Pancreas (tissue), 10 donors: ENCODE measurements around the gene NIPSNAP2. TPM values are rescaled to one million over a fixed set of nuclear protein-coding genes. Genes with fewer than 3 reads are reported as not detected.

Experiments used
- ATAC-seq, 4 donors: fragments of 200-7000 bp; cut with Tn5 transposase; one replicate each; pipeline versions ENCODE4 v1.8.0 to v1.9.1; 2020; ENCODE audit warnings: mild to moderate bottlenecking in 4 of 4, moderate library complexity in 4 of 4
- DNase-seq, 6 donors: peaks; one replicate each; pipeline ENCODE4 v3.0.0-alpha.2; 2020
- FAIRE-seq: peaks from 2 replicates; lab custom pipeline; 2012; peaks lifted over from hg19 to GRCh38; lab: Jason Lieb, UNC
- H3K27ac ChIP-seq, 4 donors: fragments of 200-600 bp; sonication (generic); 1 replicate in 3 of 4; 2 replicates in 1 of 4; pipeline versions ENCODE4 v1.5.0 to v1.8.0; 2020
- H3K27me3 ChIP-seq, 4 donors: fragments of 200-600 bp; one replicate each; pipeline ENCODE4 v1.8.0; 2021
- H3K36me3 ChIP-seq, 3 donors: fragments of 200-600 bp; sonication (generic) in 1 of 3; one replicate each; pipeline versions ENCODE4 v1.5.0 to v1.8.0; 2020 to 2021
- H3K4me1 ChIP-seq, 3 donors: fragments of 200-600 bp; one replicate each; pipeline ENCODE4 v1.8.0; 2021
- H3K4me3 ChIP-seq, 4 donors: fragments of 200-600 bp; sonication (generic) in 2 of 4; one replicate each; pipeline versions ENCODE4 v1.5.0 to v1.8.0; 2020 to 2021
- H3K9me3 ChIP-seq, 4 donors: fragments of 200-600 bp; one replicate each; pipeline ENCODE4 v1.8.0; 2021
- CTCF ChIP-seq, 4 donors: fragments of 200-600 bp; sonication (generic) in 3 of 4; IDR thresholded peaks; one replicate each; pipeline versions ENCODE4 v1.5.0 to v1.8.0; 2021; ENCODE audit warnings: antibody characterized with exemption in 4 of 4
- WGBS, 2 donors: extraction: QIAGEN DNeasy Blood & Tissue Kit; methylation state at CpG; one replicate each; pipeline ENCODE4 v1.1.7; 2013; 5-methylcytosine and 5-hydroxymethylcytosine counted together
- intact Hi-C, 3 donors: fragments of 100-400 bp; cut with DNase I; formaldehyde crosslinking; loops; one replicate each; pipeline versions ENCODE4 v1.11.1 to v1.14.2; 2022
- polyA plus RNA-seq, 2 donors: library from polyadenylated mRNA; stranded (reverse); fragments of 200-250 nt; gene quantifications; one replicate each; pipeline ENCODE4 v1.2.3, GENCODE V29; 2013
- total RNA-seq, 6 donors: library from RNA; stranded (reverse); fragmentation: NEBNext Ultra II Directional in 4 of 6; extraction: Animal tissue kit (Norgen Biotek cat#: 25700) in 4 of 6; gene quantifications; one replicate each; pipeline versions ENCODE4 v1.2.1 to v1.2.4, GENCODE V29; 2021 to 2023
- donor health status: healthy with polysubstance abuse.
- donor health status: DM: no; HTN: no; CAD: no; lungs with moderate emphysema.
- donor health status: DM: no; HTN: no; CAD: no.
- donor health status: control.
- donor health status: control.
- donor health status: Bipolar disorder and iron deficiency.
- donor health status: DM: yes; HTN: yes; CAD: no.
- donor health status: DM: no; HTN: no; CAD: no.
- donor health status: DM: no; HTN: no; CAD: no.
- donor health status: DM: yes; HTN: yes; CAD: no.

The NIPSNAP2 gene
- total and polyA plus RNA-seq, 8 donors = 18.7 to 37.5 (median 25.8) TPM

- DNase-seq (no peak), ATAC-seq (no peak), FAIRE-seq (no peak)
- Histone ChIP-seq H3K27me3 (no peaks in the 10 kb centered on the region), H3K36me3 (peaks cover 0 to 2% (median 0%) of the 10 kb centered on the region in 3 donors), H3K27ac (no peak overlapping the region), H3K4me3 (no peak overlapping the region), H3K9me3 (no peaks in the 10 kb centered on the region), H3K4me1 (peaks cover 3 to 5% (median 4%) of the 10 kb centered on the region in 3 donors)
- TF ChIP-seq CTCF (IDR thresholded peaks at IDR 0.05) = no peak
- 95 to 98% methylated on average over 7 of the region's 7 CpGs for WGBS, 2 donors
- intact Hi-C loops = no loop called here
Observed at GRCh38 chr7:55973747-55974250, 9.4 kb downstream of the NIPSNAP2 start.

- H3K4me1 ChIP-seq = peaks cover 0 to 5% (median 1%) of the 10 kb centered on the region in 3 donors
- no peaks in the 10 kb centered on the region for H3K9me3 ChIP-seq
- TF ChIP-seq CTCF (IDR thresholded peaks at IDR 0.05) = no peak
- no peak for DNase-seq
- H3K27me3 ChIP-seq = no peaks in the 10 kb centered on the region
- H3K36me3 ChIP-seq = peaks cover 6 to 21% (median 14%) of the 10 kb centered on the region in 3 donors
- 73 to 76% methylated on average over 7 of the region's 7 CpGs for WGBS, 2 donors
- no peak overlapping the region for H3K27ac ChIP-seq
- ATAC-seq = no peak
- intact Hi-C loops = no loop called here
- H3K4me3 ChIP-seq = no peak overlapping the region
- FAIRE-seq = no peak
Observed at GRCh38 chr7:55975988-55976633, 11.7 kb downstream of the NIPSNAP2 start.

- Histone ChIP-seq H3K36me3 (peaks cover 6 to 25% (median 14%) of the 10 kb centered on the region in 3 donors), H3K27ac (no peak overlapping the region), H3K4me3 (no peak overlapping the region), H3K9me3 (no peaks in the 10 kb centered on the region), H3K4me1 (no peaks in the 10 kb centered on the region), H3K27me3 (no peaks in the 10 kb centered on the region)
- TF ChIP-seq CTCF (IDR thresholded peaks at IDR 0.05) = no peak
- peak in 3 of 4 donors; percentile 30 to 73 (median 46) for ATAC-seq
- 28 to 30% methylated on average over 4 of the region's 4 CpGs for WGBS, 2 donors
- intact Hi-C loops = no loop called here
- no peak for FAIRE-seq
- DNase-seq = peak in 1 of 6 donors; percentile 30
Observed at GRCh38 chr7:55977831-55978230, 13.4 kb downstream of the NIPSNAP2 start.

DNA sequence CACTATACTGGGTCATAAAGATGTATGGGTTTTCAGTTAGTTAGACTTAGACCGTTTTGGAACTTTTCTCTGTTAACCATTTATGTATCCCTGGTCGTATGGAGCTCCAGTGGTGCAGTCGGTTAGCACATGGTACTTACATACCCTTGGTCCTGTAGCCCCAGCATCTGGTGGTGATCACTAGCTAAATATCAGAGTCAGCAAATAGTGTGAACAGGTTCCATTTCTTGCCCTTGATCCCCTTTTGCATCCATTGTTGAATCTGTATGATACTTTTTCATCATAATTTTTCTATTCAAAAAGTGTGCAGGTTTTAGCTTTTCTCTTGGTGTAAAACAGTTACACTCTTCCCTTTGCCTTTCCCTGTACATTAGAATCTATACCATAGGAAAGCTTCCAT lies 15.9 kb downstream of the NIPSNAP2 start:
- intact Hi-C loops = no loop called here
- WGBS, 2 donors = 77 to 82% methylated on average over 3 of the region's 3 CpGs

More for the DNA sequence above, 15.9 kb downstream of the NIPSNAP2 start:
- no peak for ATAC-seq
- Histone ChIP-seq H3K4me3 (no peak overlapping the region), H3K9me3 (no peaks in the 10 kb centered on the region), H3K4me1 (no peaks in the 10 kb centered on the region), H3K36me3 (peaks cover 6 to 42% (median 17%) of the 10 kb centered on the region in 3 donors), H3K27ac (no peak overlapping the region), H3K27me3 (no peaks in the 10 kb centered on the region)
- DNase-seq = no peak
- TF ChIP-seq CTCF (IDR thresholded peaks at IDR 0.05) = no peak
- no peak for FAIRE-seq
